IMR-90 (cell line): ENCODE data around the gene PALB2. TPM values are rescaled to one million over a fixed set of nuclear protein-coding genes. Genes with fewer than 3 reads are reported as not detected.

Experiments
- CTCF ChIP-seq: conservative IDR thresholded peaks from 2 replicates; pipeline ENCODE4 v1.5.1; 2012; ENCODE audit warnings: mild to moderate bottlenecking, low read depth, low read length, improper control_type of control experiment
- NFE2L2 ChIP-seq: fragments of 150-350 bp; IDR thresholded peaks from 2 replicates; pipeline ENCODE4 v1.6.1; 2016; ENCODE audit warnings: low read depth, mild to moderate bottlenecking, low read length
- polyA plus RNA-seq, 3 experiments: library from polyadenylated mRNA; depleted of rRNA; stranded (reverse); fragments of >200 nt; gene quantifications; 2 replicates each; pipeline ENCODE4 v1.2.3, GENCODE V29; 2012; ENCODE audit warnings: low replicate concordance in 1 of 3
- total RNA-seq: library from RNA; depleted of rRNA; stranded (reverse); fragments of >200 nt; gene quantifications from 2 replicates; pipeline ENCODE4 v1.2.3, GENCODE V29; 2012

PALB2 gene
- total and polyA plus RNA-seq, 2 of the 4 experiments (the other 2 are of a cell fraction), result 4.1 to 8.6 TPM

GRCh38 chr16:23640931-23641765, at the start of gene PALB2, which contains the start of gene DCTN5 (continued):
- TF ChIP-seq NFE2L2, result no peak
- TF ChIP-seq CTCF, result no peak
